HepG2 (cell line): ENCODE measurements around the gene ANKRD29. TPM values are rescaled to one million over a fixed set of nuclear protein-coding genes. Genes with fewer than 3 reads are reported as not detected.
A peak's percentile ranks its signal among the peaks of the same experiment; 100 is the strongest.

Experiments used
- ATAC-seq: fragments of 200-7000 bp; cut with Tn5 transposase; 3 replicates; pipeline ENCODE4 v1.9.1; 2020; ENCODE audit warnings: mild to moderate bottlenecking, moderate library complexity
- BruUV-seq: library from RNA; stranded (reverse); fragments of 400-500 nt; replicated peaks from 2 replicates; lab custom pipeline; 2021; lab: Mats Ljungman, UMichigan
- CTCF ChIA-PET: fragments of 300-600 bp; formaldehyde crosslinking; extraction: SDS; loops from one replicate; lab custom pipeline; 2021; ENCODE audit warnings: low total read pairs, inconsistent platforms, low intra/inter-chr PET ratio; lab: Yijun Ruan, JAX
- POLR2A ChIA-PET: fragments of 350-600 bp; sonication (Branson Sonifier 250); formaldehyde crosslinking; loops from one replicate; lab custom pipeline; 2020; ENCODE audit warnings: antibody characterized with exemption, inconsistent platforms; lab: Yijun Ruan, JAX
- DNase-seq: peaks from one replicate; pipeline ENCODE4 v3.0.0-alpha.2; 2015; ENCODE audit warnings: low spot score
- FAIRE-seq: peaks from 3 replicates; lab custom pipeline; 2011; peaks lifted over from hg19 to GRCh38; lab: Jason Lieb, UNC
- H2AFZ ChIP-seq: one replicate; pipeline ENCODE4 v1.6.1; 2011; ENCODE audit warnings: low read length, inconsistent platforms
- H3K27ac ChIP-seq: fragments of 300-600 bp; 3 replicates; pipeline ENCODE4 v1.8.0; 2011; ENCODE audit warnings: mixed run types, mild to moderate bottlenecking, mixed read lengths, low read length, inconsistent platforms; ENCODE audit not compliant: insufficient read depth; ENCODE audit errors: extremely low read length
- H3K27me3 ChIP-seq, 2 experiments: fragments of 200-600 bp in 1 of 2; 2 replicates in 1 of 2; 3 replicates in 1 of 2; pipeline versions ENCODE4 v1.6.0 to v1.8.0; 2011; ENCODE audit warnings: low read length in 2 of 2, mild to moderate bottlenecking in 2 of 2, moderate library complexity in 2 of 2, inconsistent platforms in 1 of 2; ENCODE audit not compliant: insufficient read depth in 2 of 2, control insufficient read depth in 1 of 2
- H3K36me3 ChIP-seq, 2 experiments: fragments of 200-600 bp in 1 of 2; replicated peaks in 1 of 2; 2 replicates in 1 of 2; 3 replicates in 1 of 2; pipeline versions ENCODE4 v1.5.1 to v1.8.0; 2011; ENCODE audit warnings: low read length in 2 of 2, inconsistent platforms in 1 of 2; ENCODE audit not compliant: insufficient read depth in 2 of 2, control insufficient read depth in 1 of 2
- H3K4me1 ChIP-seq: 2 replicates; pipeline ENCODE4 v1.5.1; 2012; ENCODE audit warnings: low read length, inconsistent platforms; ENCODE audit not compliant: insufficient read depth
- H3K4me2 ChIP-seq: 2 replicates; pipeline ENCODE4 v1.6.0; 2011; ENCODE audit warnings: low read depth, low read length, inconsistent platforms
- H3K4me3 ChIP-seq, 3 experiments: fragments of 200-600 bp in 1 of 3; sonication (generic), shearing (Covaris generic) in 1 of 3; replicated peaks in 1 of 3; 2 replicates each; pipeline ENCODE4 v1.5.1; 2011 to 2016; ENCODE audit warnings: low read length in 3 of 3, inconsistent platforms in 2 of 3, low read depth in 2 of 3, mild to moderate bottlenecking in 2 of 3, control low read depth in 1 of 3, mixed read lengths in 1 of 3; ENCODE audit not compliant: insufficient read depth in 1 of 3
- H3K79me2 ChIP-seq: one replicate; pipeline ENCODE4 v1.6.1; 2011; ENCODE audit warnings: low read length, inconsistent platforms; ENCODE audit not compliant: insufficient read depth
- H3K9ac ChIP-seq: 2 replicates; pipeline ENCODE4 v1.6.0; 2011; ENCODE audit warnings: mild to moderate bottlenecking, low read depth, low read length, inconsistent platforms; ENCODE audit not compliant: insufficient read depth
- H3K9me3 ChIP-seq: 2 replicates; pipeline ENCODE4 v1.5.1; 2012; ENCODE audit warnings: mild to moderate bottlenecking, low read length
- H4K20me1 ChIP-seq: 2 replicates; pipeline ENCODE4 v1.6.0; 2011; ENCODE audit warnings: inconsistent platforms, mild to moderate bottlenecking, low read length, moderate library complexity; ENCODE audit not compliant: insufficient read depth
- EZH2 ChIP-seq: conservative IDR thresholded peaks from 2 replicates; pipeline ENCODE4 v1.6.1; 2012; ENCODE audit warnings: mild to moderate bottlenecking, low read depth, low read length, moderate library complexity
- GZF1 ChIP-seq: sonication (generic); formaldehyde crosslinking; IDR thresholded peaks from 2 replicates; pipeline ENCODE4 v1.5.1; 2020; ENCODE audit warnings: mild to moderate bottlenecking, missing genetic modification reagents
- MXD4 ChIP-seq: IDR thresholded peaks from 2 replicates; pipeline ENCODE4 v1.6.1; 2016; ENCODE audit warnings: mild to moderate bottlenecking, missing biosample characterization, missing genetic modification reagents
- PTBP1 ChIP-seq: fragments of 200-400 bp; formaldehyde crosslinking; IDR thresholded peaks from 2 replicates; pipeline ENCODE4 v1.6.1; 2018; ENCODE audit warnings: low read length, low read depth; ENCODE audit not compliant: poor library complexity, severe bottlenecking
- SP1 ChIP-seq, 2 experiments: fragments of 450-650 bp in 1 of 2; sonication (generic) in 1 of 2; formaldehyde crosslinking in 1 of 2; IDR thresholded peaks; 2 replicates each; pipeline versions ENCODE4 v1.4.0 to v1.6.1; 2016 to 2020; ENCODE audit warnings: missing genetic modification reagents in 1 of 2
- TSC22D2 ChIP-seq: sonication (generic); formaldehyde crosslinking; IDR thresholded peaks from 2 replicates; pipeline ENCODE4 v1.5.1; 2020; ENCODE audit warnings: missing genetic modification reagents, mild to moderate bottlenecking, borderline replicate concordance
- ZNF274 ChIP-seq: sonication (generic); formaldehyde crosslinking; IDR thresholded peaks from 2 replicates; pipeline ENCODE4 v1.5.1; 2020; ENCODE audit warnings: mild to moderate bottlenecking, missing genetic modification reagents
- ZNF282 ChIP-seq: fragments of 450-650 bp; IDR thresholded peaks from 2 replicates; pipeline ENCODE4 v1.6.1; 2018; ENCODE audit not compliant: partially characterized antibody
- WGBS: methylation state at CpG from one replicate; pipeline ENCODE4 v1.1.6; 2017; ENCODE audit warnings: low lambda C conversion rate; 5-methylcytosine and 5-hydroxymethylcytosine counted together
- in situ Hi-C: cut with HindIII; loops from 2 replicates; pipeline ENCODE4 v1.10.0; 2017; ENCODE audit warnings: low pct_unique_long_range_greater_than_20kb; ENCODE audit not compliant: extremely low pct_ligation_motif_present
- intact Hi-C: fragments of 100-400 bp; cut with micrococcal nuclease; formaldehyde crosslinking; loops from one replicate; pipeline ENCODE4 v1.10.0; 2022; ENCODE audit not compliant: unreplicated experiment
- polyA plus RNA-seq, 8 experiments: library from polyadenylated mRNA; depleted of rRNA in 3 of 8; stranded (reverse) in 7 of 8; unstranded in 1 of 8; fragments of >200 nt; fragmentation: Illumina TruSeq in 4 of 8; extraction: Trizol in 4 of 8; gene quantifications; 2 replicates each; pipeline versions ENCODE4 v1.2.1 to v1.2.3, GENCODE V29; 2011 to 2016; ENCODE audit warnings: low read depth in 4 of 8, missing spikeins in 1 of 8, mixed read lengths in 1 of 8; ENCODE audit not compliant: insufficient read depth in 1 of 8
- total RNA-seq, 5 experiments: library from RNA; depleted of rRNA; stranded (reverse); fragments of >200 nt; fragmentation: Illumina TruSeq; extraction: Trizol; gene quantifications; 2 replicates each; pipeline ENCODE4 v1.2.3, GENCODE V29; 2016; ENCODE audit warnings: low read depth in 1 of 5
- TF ChIP-seq, protein P1 (sequence below): sonication (generic); formaldehyde crosslinking; IDR thresholded peaks from 2 replicates; pipeline ENCODE4 v1.8.1; 2023; ENCODE audit warnings: mild to moderate bottlenecking, missing genetic modification reagents
- TF ChIP-seq, protein P2 (sequence below): sonication (generic); formaldehyde crosslinking; IDR thresholded peaks from 2 replicates; pipeline ENCODE4 v1.4.0; 2020; ENCODE audit warnings: missing genetic modification reagents, borderline replicate concordance

Gene ANKRD29
- total and polyA plus RNA-seq, 2 of the 13 experiments (the other 11 are each of a cell fraction or from before 2014, with no cell fraction given) = not detected

DNA sequence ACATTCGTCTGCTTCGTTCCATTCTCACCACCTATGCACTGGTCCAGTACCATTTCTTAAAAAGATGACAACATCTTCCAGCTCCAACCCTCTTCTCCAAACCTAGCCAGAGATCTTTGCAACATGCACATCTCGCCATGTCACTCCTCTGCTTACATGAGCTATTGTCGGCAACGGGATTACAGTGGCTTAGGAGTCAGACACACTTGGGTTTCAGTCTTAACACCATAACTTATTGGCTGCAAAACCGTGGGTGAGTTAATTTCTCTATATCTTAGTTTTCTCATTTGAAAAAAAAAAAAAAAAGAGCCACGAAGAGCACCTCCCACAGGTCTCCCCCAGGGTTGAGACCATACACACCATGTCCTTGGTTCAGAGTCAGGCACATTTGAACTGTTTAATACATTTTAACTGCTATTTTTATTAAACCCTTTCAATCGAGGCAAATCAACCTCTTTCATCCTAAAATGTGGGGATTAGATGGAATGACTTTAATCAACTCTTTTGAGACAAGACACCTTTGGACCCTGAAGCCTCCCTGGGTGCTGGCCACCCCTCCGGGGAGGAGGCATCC lies 889 bp downstream of the ANKRD29 start:
- H3K27ac ChIP-seq = no peak overlapping the region
- intact Hi-C loops (no loop called here), in situ Hi-C loops (no loop called here)
- WGBS = 46% methylated on average over 9 of the region's 9 CpGs
- H3K4me1 ChIP-seq = peaks cover 9% of the 10 kb centered on the region
- ATAC-seq = no peak
- no peaks in the 10 kb centered on the region for H3K9me3 ChIP-seq
- H3K79me2 ChIP-seq = no peaks in the 10 kb centered on the region
- no peak for TF ChIP-seq PTBP1
- 0 out of 2 replicates have a peak, but pooled peaks have one; percentile 34 for TF ChIP-seq EZH2
- TF ChIP-seq, protein P1, sequence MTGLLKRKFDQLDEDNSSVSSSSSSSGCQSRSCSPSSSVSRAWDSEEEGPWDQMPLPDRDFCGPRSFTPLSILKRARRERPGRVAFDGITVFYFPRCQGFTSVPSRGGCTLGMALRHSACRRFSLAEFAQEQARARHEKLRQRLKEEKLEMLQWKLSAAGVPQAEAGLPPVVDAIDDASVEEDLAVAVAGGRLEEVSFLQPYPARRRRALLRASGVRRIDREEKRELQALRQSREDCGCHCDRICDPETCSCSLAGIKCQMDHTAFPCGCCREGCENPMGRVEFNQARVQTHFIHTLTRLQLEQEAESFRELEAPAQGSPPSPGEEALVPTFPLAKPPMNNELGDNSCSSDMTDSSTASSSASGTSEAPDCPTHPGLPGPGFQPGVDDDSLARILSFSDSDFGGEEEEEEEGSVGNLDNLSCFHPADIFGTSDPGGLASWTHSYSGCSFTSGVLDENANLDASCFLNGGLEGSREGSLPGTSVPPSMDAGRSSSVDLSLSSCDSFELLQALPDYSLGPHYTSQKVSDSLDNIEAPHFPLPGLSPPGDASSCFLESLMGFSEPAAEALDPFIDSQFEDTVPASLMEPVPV (CRISPR knock-in tag) = no peak
- no peak overlapping the region for H2AFZ ChIP-seq
- POLR2A ChIA-PET = no interaction called here
- peaks cover 5 to 36% of the 10 kb centered on the region in 2 experiments for H3K27me3 ChIP-seq
- H3K4me2 ChIP-seq = peak overlapping the region; percentile 91
- BruUV-seq = no TSS peak
- H4K20me1 ChIP-seq = no peaks in the 10 kb centered on the region
- no peak for FAIRE-seq
- H3K36me3 ChIP-seq = no peaks in the 10 kb centered on the region
- no peak overlapping the region for H3K9ac ChIP-seq
- H3K4me3 ChIP-seq = peak overlapping the region in 1 of 3 experiments; percentile 67; a peak in 1 of 6 replicates
- no peak for DNase-seq
- CTCF ChIA-PET = no interaction called here

DNA sequence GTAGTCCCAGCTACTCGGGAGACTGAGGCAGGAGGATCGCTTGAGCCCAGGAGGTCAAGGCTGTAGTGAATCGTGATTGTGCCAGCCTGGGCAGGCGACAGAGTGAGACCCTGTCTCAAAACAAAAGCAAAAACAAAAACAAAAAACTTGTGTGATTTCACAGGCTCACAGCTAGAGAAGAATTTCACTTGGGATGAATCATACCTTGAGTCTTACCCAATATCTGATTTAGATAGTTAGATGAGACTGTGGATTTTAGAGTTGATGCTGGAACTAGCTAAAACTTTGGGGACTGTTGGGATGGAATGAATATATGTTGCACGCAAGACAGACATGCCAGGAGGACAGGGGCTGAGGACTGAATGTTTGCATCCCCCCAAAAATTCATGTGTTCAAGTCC lies 4.4 kb downstream of the ANKRD29 start:
- peaks cover 6% of the 10 kb centered on the region for H3K4me1 ChIP-seq
- no peak overlapping the region for H3K4me3 ChIP-seq
- WGBS = 28% methylated on average over 5 of the region's 5 CpGs
- DNase-seq = no peak
- no peak for ATAC-seq
- no peaks in the 10 kb centered on the region for H3K36me3 ChIP-seq
- no peak overlapping the region for H3K27ac ChIP-seq
- H3K9me3 ChIP-seq = no peaks in the 10 kb centered on the region
- no peaks in the 10 kb centered on the region for H4K20me1 ChIP-seq
- H3K79me2 ChIP-seq = no peaks in the 10 kb centered on the region
- ChIA-PET CTCF (no interaction called here), POLR2A (no interaction called here)
- BruUV-seq = no TSS peak
- peaks cover 6 to 23% of the 10 kb centered on the region in 2 experiments for H3K27me3 ChIP-seq
- no peak overlapping the region for H2AFZ ChIP-seq
- in situ Hi-C loops (no loop called here), intact Hi-C loops (no loop called here)
- H3K9ac ChIP-seq = no peak overlapping the region
- no peak overlapping the region for H3K4me2 ChIP-seq
- FAIRE-seq = no peak
- TF ChIP-seq SP1 (IDR thresholded peaks at IDR 0.05) = no peak
- no peak for TF ChIP-seq SP1 (CRISPR knock-in tag; IDR thresholded peaks at IDR 0.05)
- TF ChIP-seq, protein P2, sequence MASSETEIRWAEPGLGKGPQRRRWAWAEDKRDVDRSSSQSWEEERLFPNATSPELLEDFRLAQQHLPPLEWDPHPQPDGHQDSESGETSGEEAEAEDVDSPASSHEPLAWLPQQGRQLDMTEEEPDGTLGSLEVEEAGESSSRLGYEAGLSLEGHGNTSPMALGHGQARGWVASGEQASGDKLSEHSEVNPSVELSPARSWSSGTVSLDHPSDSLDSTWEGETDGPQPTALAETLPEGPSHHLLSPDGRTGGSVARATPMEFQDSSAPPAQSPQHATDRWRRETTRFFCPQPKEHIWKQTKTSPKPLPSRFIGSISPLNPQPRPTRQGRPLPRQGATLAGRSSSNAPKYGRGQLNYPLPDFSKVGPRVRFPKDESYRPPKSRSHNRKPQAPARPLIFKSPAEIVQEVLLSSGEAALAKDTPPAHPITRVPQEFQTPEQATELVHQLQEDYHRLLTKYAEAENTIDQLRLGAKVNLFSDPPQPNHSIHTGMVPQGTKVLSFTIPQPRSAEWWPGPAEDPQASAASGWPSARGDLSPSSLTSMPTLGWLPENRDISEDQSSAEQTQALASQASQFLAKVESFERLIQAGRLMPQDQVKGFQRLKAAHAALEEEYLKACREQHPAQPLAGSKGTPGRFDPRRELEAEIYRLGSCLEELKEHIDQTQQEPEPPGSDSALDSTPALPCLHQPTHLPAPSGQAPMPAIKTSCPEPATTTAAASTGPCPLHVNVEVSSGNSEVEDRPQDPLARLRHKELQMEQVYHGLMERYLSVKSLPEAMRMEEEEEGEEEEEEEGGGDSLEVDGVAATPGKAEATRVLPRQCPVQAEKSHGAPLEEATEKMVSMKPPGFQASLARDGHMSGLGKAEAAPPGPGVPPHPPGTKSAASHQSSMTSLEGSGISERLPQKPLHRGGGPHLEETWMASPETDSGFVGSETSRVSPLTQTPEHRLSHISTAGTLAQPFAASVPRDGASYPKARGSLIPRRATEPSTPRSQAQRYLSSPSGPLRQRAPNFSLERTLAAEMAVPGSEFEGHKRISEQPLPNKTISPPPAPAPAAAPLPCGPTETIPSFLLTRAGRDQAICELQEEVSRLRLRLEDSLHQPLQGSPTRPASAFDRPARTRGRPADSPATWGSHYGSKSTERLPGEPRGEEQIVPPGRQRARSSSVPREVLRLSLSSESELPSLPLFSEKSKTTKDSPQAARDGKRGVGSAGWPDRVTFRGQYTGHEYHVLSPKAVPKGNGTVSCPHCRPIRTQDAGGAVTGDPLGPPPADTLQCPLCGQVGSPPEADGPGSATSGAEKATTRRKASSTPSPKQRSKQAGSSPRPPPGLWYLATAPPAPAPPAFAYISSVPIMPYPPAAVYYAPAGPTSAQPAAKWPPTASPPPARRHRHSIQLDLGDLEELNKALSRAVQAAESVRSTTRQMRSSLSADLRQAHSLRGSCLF = no peak
- no peak for TF ChIP-seq TSC22D2 (CRISPR knock-in tag)
- TF ChIP-seq GZF1 (CRISPR knock-in tag) = no peak
- TF ChIP-seq ZNF282 = no peak
- TF ChIP-seq MXD4 (CRISPR knock-in tag) = no peak
- TF ChIP-seq ZNF274 (CRISPR knock-in tag) = no peak
